SK-N-SH treated with all-trans-retinoic acid at 6 μM for 48 hours (cell line): ENCODE results near the gene THAP7.
A peak's percentile ranks its signal among the peaks of the same experiment; 100 is the strongest.

Experiments
- ATAC-seq: fragments of 200-7000 bp; cut with Tn5 transposase; 3 replicates; pipeline ENCODE4 v1.9.1; 2020; ENCODE audit warnings: mild to moderate bottlenecking, moderate library complexity
- ARNTL ChIP-seq: fragments of 450-650 bp; formaldehyde crosslinking; IDR thresholded peaks from 2 replicates; pipeline ENCODE4 v1.5.0; 2020; ENCODE audit warnings: low read depth, mild to moderate bottlenecking, moderate library complexity, borderline replicate concordance
- BACH2 ChIP-seq: fragments of 250-450 bp; sonication (Bioruptor Pico); IDR thresholded peaks from 2 replicates; pipeline ENCODE4 v1.9.0; 2021; ENCODE audit warnings: mild to moderate bottlenecking, borderline replicate concordance
- CSDC2 ChIP-seq: fragments of 250-450 bp; sonication (Bioruptor Pico); IDR thresholded peaks from 2 replicates; pipeline ENCODE4 v1.5.0; 2020; ENCODE audit warnings: mild to moderate bottlenecking, moderate library complexity
- ESRRG ChIP-seq: fragments of 250-450 bp; sonication (Bioruptor Pico); IDR thresholded peaks from 2 replicates; pipeline ENCODE4 v1.6.1; 2021; ENCODE audit warnings: mild to moderate bottlenecking
- ISL1 ChIP-seq: fragments of 250-450 bp; sonication (Bioruptor Pico); IDR thresholded peaks from 2 replicates; pipeline ENCODE4 v2.1.2; 2022; ENCODE audit warnings: mild to moderate bottlenecking, moderate library complexity
- OSR1 ChIP-seq: fragments of 250-450 bp; sonication (Bioruptor Pico); IDR thresholded peaks from 2 replicates; pipeline ENCODE4 v1.8.0; 2022; ENCODE audit warnings: moderate library complexity, mild to moderate bottlenecking, inconsistent platforms
- RARB ChIP-seq: fragments of 250-450 bp; sonication (Bioruptor Pico); IDR thresholded peaks from 2 replicates; pipeline ENCODE4 v1.8.0; 2021; ENCODE audit warnings: mild to moderate bottlenecking, moderate library complexity
- SNAI2 ChIP-seq: fragments of 250-450 bp; sonication (Bioruptor Pico); IDR thresholded peaks from 2 replicates; pipeline ENCODE4 v1.5.0; 2020; ENCODE audit warnings: mild to moderate bottlenecking, moderate library complexity
- TCF4 ChIP-seq: fragments of 250-450 bp; sonication (Bioruptor Pico); IDR thresholded peaks from 2 replicates; pipeline ENCODE4 v1.8.0; 2021; ENCODE audit warnings: mild to moderate bottlenecking, moderate library complexity, borderline replicate concordance
- TOX ChIP-seq: fragments of 250-450 bp; sonication (Bioruptor Pico); IDR thresholded peaks from 2 replicates; pipeline ENCODE4 v1.8.0; 2021; ENCODE audit warnings: mild to moderate bottlenecking, moderate library complexity, borderline replicate concordance
- ZC3H10 ChIP-seq: fragments of 250-450 bp; sonication (Bioruptor Pico); IDR thresholded peaks from 2 replicates; pipeline ENCODE4 v1.5.1; 2021; ENCODE audit warnings: mild to moderate bottlenecking, moderate library complexity
- ZFP3 ChIP-seq: fragments of 250-450 bp; sonication (Bioruptor Pico); IDR thresholded peaks from 2 replicates; pipeline ENCODE4 v1.5.0; 2020; ENCODE audit warnings: mild to moderate bottlenecking, moderate library complexity
- ZFP30 ChIP-seq: fragments of 450-650 bp; formaldehyde crosslinking; IDR thresholded peaks from 2 replicates; pipeline ENCODE4 v1.5.0; 2022; ENCODE audit warnings: mild to moderate bottlenecking, moderate library complexity
- ZNF565 ChIP-seq: fragments of 450-650 bp; formaldehyde crosslinking; conservative IDR thresholded peaks from 2 replicates; pipeline ENCODE4 v1.5.0; 2020; ENCODE audit warnings: low read depth, mild to moderate bottlenecking, moderate library complexity
- TF ChIP-seq, protein P1 (sequence below): fragments of 250-450 bp; sonication (Bioruptor Pico); IDR thresholded peaks from 2 replicates; pipeline ENCODE4 v1.5.1; 2020; ENCODE audit warnings: low read depth, mild to moderate bottlenecking, moderate library complexity
- TF ChIP-seq, protein P2 (sequence below): fragments of 250-450 bp; sonication (Bioruptor Pico); IDR thresholded peaks from 2 replicates; pipeline ENCODE4 v1.5.1; 2021; ENCODE audit warnings: mild to moderate bottlenecking, moderate library complexity
- TF ChIP-seq, protein P3 (sequence below): fragments of 250-450 bp; sonication (Bioruptor Pico); IDR thresholded peaks from 2 replicates; pipeline ENCODE4 v1.8.0; 2020; ENCODE audit warnings: mild to moderate bottlenecking, moderate library complexity, borderline replicate concordance
- TF ChIP-seq, protein P4 (sequence below): fragments of 250-450 bp; sonication (Bioruptor Pico); IDR thresholded peaks from 2 replicates; pipeline ENCODE4 v1.8.0; 2021; ENCODE audit warnings: low read depth, mild to moderate bottlenecking, moderate library complexity, borderline replicate concordance

Gene THAP7

DNA sequence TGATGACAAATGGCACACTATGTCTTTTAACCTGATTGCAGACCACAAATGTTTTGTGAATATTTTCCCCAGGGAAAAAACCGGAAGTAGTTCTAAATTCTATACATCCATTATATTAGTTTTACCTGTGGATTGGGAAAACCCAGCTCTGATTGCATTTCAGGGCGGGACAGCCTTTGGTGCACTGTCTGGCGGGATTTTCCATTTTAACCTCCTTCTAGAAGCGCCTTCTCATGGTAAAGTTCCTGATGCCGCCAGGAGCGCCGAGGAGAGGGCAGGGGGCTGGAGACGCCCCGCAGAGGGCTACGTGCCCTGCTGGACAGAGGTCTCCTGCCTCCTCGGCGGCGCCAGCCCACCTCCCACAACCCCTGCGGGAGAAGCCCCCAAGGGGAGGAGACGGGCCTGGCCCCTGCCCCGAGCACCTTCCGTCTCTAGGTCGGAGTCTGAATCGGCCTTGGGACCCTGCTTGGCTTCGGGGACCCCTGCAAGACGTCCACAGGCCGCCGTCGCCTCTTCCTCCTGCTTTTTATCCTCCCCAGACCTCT is 11.8 kb upstream of the THAP7 start:
- TF ChIP-seq, protein P1, sequence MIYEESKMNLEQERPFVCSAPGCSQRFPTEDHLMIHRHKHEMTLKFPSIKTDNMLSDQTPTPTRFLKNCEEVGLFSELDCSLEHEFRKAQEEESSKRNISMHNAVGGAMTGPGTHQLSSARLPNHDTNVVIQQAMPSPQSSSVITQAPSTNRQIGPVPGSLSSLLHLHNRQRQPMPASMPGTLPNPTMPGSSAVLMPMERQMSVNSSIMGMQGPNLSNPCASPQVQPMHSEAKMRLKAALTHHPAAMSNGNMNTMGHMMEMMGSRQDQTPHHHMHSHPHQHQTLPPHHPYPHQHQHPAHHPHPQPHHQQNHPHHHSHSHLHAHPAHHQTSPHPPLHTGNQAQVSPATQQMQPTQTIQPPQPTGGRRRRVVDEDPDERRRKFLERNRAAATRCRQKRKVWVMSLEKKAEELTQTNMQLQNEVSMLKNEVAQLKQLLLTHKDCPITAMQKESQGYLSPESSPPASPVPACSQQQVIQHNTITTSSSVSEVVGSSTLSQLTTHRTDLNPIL = no peak
- TF ChIP-seq, protein P2, sequence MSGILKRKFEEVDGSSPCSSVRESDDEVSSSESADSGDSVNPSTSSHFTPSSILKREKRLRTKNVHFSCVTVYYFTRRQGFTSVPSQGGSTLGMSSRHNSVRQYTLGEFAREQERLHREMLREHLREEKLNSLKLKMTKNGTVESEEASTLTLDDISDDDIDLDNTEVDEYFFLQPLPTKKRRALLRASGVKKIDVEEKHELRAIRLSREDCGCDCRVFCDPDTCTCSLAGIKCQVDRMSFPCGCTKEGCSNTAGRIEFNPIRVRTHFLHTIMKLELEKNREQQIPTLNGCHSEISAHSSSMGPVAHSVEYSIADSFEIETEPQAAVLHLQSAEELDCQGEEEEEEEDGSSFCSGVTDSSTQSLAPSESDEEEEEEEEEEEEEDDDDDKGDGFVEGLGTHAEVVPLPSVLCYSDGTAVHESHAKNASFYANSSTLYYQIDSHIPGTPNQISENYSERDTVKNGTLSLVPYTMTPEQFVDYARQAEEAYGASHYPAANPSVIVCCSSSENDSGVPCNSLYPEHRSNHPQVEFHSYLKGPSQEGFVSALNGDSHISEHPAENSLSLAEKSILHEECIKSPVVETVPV (CRISPR knock-in tag) = no peak
- TF ChIP-seq SNAI2 (CRISPR knock-in tag) (no peak), ISL1 (CRISPR knock-in tag) (no peak), ZNF565 (no peak), BACH2 (CRISPR knock-in tag) (no peak), ZFP30 (CRISPR knock-in tag) (no peak)
- TF ChIP-seq, protein P3, sequence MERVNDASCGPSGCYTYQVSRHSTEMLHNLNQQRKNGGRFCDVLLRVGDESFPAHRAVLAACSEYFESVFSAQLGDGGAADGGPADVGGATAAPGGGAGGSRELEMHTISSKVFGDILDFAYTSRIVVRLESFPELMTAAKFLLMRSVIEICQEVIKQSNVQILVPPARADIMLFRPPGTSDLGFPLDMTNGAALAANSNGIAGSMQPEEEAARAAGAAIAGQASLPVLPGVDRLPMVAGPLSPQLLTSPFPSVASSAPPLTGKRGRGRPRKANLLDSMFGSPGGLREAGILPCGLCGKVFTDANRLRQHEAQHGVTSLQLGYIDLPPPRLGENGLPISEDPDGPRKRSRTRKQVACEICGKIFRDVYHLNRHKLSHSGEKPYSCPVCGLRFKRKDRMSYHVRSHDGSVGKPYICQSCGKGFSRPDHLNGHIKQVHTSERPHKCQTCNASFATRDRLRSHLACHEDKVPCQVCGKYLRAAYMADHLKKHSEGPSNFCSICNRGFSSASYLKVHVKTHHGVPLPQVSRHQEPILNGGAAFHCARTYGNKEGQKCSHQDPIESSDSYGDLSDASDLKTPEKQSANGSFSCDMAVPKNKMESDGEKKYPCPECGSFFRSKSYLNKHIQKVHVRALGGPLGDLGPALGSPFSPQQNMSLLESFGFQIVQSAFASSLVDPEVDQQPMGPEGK = no peak
- TF ChIP-seq, all 23 proteins: peak for 0
- peak; percentile 5; the same call in 2 of the 3 replicates for ATAC-seq

GRCh38 chr22:21012446-21013407 is 10.8 kb upstream of the THAP7 start:
- ATAC-seq = no peak

GRCh38 chr22:21010426-21011113 is 8.7 kb upstream of the THAP7 start:
- ATAC-seq = no peak
- TF ChIP-seq, protein P1 = no peak
- no peak for TF ChIP-seq RARB (CRISPR knock-in tag)
- TF ChIP-seq CSDC2 (CRISPR knock-in tag) = no peak
- no peak for TF ChIP-seq ZFP3 (CRISPR knock-in tag)
- TF ChIP-seq ARNTL (CRISPR knock-in tag) = no peak
- TF ChIP-seq TCF4 = no peak
- TF ChIP-seq ISL1 (CRISPR knock-in tag) = no peak

More at GRCh38 chr22:21012446-21013407, 10.8 kb upstream of the THAP7 start:
- TF ChIP-seq, protein P3 = no peak
- TF ChIP-seq OSR1 (CRISPR knock-in tag) (no peak), SNAI2 (CRISPR knock-in tag) (no peak), ARNTL (CRISPR knock-in tag) (no peak), ZNF565 (no peak), ISL1 (CRISPR knock-in tag) (no peak), ESRRG (no peak), TOX (no peak), ZC3H10 (no peak)
- TF ChIP-seq, protein P2 (CRISPR knock-in tag) = no peak
- TF ChIP-seq, protein P4, sequence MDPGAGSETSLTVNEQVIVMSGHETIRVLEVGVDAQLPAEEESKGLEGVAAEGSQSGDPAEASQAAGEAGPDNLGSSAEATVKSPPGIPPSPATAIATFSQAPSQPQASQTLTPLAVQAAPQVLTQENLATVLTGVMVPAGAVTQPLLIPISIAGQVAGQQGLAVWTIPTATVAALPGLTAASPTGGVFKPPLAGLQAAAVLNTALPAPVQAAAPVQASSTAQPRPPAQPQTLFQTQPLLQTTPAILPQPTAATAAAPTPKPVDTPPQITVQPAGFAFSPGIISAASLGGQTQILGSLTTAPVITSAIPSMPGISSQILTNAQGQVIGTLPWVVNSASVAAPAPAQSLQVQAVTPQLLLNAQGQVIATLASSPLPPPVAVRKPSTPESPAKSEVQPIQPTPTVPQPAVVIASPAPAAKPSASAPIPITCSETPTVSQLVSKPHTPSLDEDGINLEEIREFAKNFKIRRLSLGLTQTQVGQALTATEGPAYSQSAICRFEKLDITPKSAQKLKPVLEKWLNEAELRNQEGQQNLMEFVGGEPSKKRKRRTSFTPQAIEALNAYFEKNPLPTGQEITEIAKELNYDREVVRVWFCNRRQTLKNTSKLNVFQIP = no peak
- TF ChIP-seq, all 23 proteins: peak for 0
